ENCODE measurements around the gene SYT8. TPM values are rescaled to one million over a fixed set of nuclear protein-coding genes. Genes with fewer than 3 reads are reported as not detected.
"Not testable (repeated sequence)": the region's sequence is repeated elsewhere in the genome, so short reads cannot be mapped to it uniquely, and the experiment has no call there.

The SYT8 gene
- polyA plus RNA-seq (ENCODE audit: insufficient read length in 10 of 10) = 1 to 10 TPM in 3 of 10 donors, under 1 TPM in 7; 0.26 to 2.8 (median 0.58) TPM
- long read RNA-seq, donor 1 = 0 reads
- long read RNA-seq, donor 2 = 0 reads
- long read RNA-seq, donor 3 = 0 reads
- long read RNA-seq, donor 4 = 0 reads
- long read RNA-seq, donor 5 = 0 reads
- long read RNA-seq, donor 6 = 0 reads
- long read RNA-seq, donor 7 = 0 reads
- long read RNA-seq, donor 8 = 0 reads
- long read RNA-seq, donor 9 = 0 reads

DNA sequence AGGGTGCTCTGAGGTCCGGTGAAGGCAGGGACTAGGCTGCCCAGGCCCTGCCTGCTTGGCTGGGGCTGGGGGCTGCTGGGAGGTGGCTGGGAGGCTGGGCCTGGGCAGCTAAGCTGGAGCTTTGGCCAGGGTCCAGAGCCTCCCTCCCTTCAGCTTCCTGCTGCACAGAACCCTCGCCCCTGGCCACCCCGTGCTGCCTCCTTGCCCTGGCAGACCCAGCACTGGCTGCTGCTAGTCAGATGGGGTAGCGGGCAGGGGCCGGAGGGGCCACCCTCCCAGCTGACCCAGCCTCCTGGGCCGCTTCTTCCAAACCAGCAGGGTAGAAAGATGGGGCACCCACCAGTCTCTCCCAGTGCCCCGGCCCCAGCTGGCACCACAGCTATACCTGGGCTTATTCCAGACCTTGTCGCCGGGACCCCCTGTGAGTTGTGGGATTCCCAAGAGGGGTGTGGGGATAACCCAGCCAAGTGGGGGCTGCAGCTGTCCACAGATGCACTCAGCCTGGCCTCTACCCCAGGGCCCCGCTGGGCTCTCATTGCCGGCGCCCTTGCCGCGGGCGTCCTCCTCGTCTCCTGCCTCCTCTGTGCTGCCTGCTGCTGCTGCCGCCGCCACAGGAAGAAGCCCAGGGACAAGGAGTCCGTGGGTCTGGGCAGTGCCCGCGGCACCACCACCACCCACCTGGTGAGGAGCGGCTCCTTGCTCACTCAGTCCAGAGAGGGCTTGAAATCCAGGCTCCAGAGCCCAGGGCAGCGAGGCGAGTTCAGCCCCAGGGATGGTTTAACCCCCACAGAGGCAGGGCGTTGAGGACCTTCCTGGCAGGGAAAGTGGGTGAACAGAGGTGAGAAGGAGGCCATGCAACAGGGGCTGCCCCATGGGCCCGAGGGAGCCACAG is at the start of gene SYT8:
Gene SYT8 (plus strand): TSS at position 212 of the 892 bp plus-strand sequence. CDS start 116 bp downstream, at position 328.
- DNase-seq = no peak

GRCh38 chr11:1785749-1786413 is 48.9 kb upstream of the SYT8 start:
- DNase-seq = peak in 2 of 3 donors; percentile 16 to 45

DNA sequence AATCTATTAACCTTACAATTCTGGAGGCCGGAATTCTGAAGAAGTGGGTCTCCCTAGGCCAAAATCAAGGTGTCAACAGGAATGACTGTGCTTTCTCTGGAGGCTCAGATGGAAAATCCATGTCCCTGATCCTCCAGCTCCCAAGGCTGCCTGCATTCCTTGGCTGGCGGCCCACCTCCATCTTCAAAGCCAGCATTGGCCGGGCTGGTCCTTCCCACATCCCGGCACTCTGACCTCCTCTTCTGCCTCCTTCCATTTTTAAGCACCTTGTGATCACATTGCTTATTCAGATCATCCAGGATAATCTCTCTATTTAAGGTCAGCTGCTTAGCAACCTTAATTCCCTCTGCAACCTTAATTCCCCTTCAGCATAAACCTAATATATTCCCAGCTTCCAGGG is 48.3 kb upstream of the SYT8 start:
- no peak for DNase-seq

DNA sequence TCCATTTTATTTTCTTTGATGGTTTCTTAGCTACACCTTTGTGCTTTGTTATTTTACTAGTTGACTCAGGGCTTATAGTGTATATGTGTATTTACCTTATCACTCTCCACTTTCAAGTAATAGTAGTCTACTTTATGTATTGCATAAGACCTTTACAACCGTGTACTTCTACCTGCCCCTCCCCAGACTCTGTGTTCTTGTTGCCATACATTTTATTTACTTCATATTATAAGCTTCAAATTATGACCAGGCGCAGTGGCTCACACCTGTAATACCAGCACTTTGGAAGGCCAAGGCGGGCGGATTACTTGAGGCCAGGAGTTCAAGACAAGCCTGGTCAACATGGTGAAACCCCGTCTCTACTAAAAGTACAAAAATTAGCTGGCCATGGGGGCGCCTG is 42.9 kb upstream of the SYT8 start:
- no peak for DNase-seq

DNA sequence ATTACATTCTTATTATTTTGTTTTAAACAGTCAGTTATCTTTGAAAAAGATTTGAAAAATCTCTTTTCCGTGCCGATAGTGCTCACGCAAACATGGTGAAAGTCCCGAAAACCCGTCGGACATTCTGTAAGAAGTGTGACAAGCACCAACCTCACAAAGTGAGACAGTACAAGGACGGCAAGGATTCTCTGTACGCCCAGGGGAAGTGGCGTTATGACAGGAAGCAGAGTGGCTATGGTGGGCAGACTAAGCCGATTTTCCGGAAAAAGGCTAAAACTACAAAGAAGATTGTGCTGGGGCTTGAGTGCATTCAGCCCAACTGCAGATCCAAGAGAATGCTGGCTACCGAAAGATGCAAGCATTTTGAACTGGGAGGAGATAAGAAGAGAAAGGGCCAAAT is 42.3 kb upstream of the SYT8 start:
- DNase-seq = no peak

DNA sequence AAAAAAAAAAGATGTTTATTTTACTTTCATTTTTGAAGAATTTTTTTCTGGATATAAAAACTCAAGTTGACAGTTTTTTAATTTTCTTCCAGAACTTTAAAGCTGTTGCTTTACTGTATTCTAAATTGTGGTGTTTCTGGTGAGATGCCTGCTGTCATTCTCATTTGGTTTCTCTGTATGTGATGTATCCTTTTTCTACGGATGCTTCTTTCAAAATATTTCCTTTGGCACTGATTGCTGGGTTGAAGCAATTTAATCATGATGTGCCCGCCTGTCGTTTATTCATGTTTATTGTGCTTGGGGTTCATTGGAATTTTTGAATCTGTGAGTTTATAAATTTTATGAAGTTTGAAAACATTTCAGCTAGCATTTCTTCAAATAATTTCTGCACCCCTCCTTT is 41.7 kb upstream of the SYT8 start:
- DNase-seq = no peak

GRCh38 chr11:1796413-1797011 is 38.3 kb upstream of the SYT8 start:
- no peak for DNase-seq

- no peak for DNase-seq
Observed at GRCh38 chr11:1797391-1798125, 37.2 kb upstream of the SYT8 start.

DNA sequence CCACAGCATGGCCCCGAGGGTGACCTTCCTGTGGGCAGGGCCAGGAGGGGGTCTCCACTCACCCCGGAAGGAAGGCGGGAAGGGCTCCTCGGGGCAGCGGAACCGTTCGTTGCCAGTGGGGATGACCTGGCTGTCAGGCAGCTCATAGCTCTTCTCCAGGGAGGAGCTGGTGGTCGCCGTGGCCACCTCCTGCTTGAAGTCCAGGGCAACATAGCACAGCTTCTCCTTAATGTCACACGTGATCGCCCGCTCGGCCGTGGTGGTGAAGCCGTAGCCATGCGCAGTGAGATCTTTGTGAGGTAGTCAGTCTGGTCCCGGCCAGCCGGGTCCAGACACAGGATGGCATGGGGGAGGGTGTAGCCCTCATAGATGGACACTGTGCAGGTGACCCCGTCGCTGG is 31.5 kb upstream of the SYT8 start:
- DNase-seq = no peak

GRCh38 chr11:1803835-1804519 is 30.8 kb upstream of the SYT8 start:
- not testable (repeated sequence) for DNase-seq

- no peak for DNase-seq
Observed at GRCh38 chr11:1805525-1805924, 29.3 kb upstream of the SYT8 start.

DNA sequence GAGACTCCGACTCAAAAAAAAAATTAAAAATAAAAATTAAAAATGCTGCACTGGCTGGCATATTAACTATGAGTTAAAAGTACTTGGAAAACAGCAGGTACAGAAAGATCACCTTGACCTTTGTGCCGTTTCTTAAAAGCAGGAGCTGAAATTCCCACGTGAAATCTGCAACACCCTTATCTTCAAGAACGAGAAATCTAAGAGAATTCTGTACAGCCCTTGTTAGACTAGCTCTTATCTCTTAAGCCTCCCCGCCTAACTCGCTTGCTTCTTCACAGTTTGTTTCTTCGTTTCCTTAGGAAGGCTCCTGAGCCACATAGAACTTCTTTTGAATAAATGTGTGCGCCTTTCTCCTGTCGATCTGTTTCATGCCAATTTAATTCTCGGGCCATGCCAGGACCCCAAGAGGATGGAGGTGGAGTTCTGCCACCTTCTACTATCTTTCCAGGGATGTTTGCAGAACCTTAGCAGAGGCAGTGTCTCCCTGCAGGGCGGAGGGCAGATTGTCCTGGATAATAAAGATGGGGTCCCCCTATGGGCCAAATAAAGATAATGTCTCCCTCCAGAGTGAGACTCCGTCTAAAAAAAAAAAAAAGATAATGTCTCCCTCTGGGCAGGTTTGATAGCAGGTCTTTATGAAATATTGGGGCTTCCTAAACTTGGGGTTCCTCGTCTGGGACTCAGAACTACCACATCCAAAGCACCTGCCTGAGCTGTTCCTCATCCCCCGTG is 27.4 kb upstream of the SYT8 start:
- no peak for DNase-seq

DNA sequence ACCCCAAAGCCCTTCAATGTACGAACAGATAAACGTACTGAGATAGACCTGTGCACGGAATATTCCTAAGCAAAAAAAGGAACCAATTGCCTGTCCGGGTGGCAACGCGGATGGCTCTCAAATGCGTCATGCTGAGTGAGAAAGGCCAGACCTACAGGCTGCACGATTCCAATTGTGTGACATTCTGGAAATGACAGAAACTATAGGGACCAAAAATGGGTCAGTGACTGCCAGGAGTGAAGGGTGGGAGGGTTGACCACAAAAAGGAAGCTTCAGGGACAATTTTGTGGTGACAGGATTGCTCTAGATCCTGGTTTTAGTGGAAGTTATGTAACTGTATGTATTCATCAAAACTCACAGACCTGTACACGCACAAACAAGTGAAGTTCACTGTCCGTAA is 24.0 kb upstream of the SYT8 start:
- DNase-seq = no peak

GRCh38 chr11:1812274-1812673 is 22.5 kb upstream of the SYT8 start:
- no peak for DNase-seq

GRCh38 chr11:1812801-1813200 is 22.0 kb upstream of the SYT8 start:
- DNase-seq = no peak

GRCh38 chr11:1813356-1813755 is 21.4 kb upstream of the SYT8 start:
- not testable (repeated sequence) for DNase-seq

DNA sequence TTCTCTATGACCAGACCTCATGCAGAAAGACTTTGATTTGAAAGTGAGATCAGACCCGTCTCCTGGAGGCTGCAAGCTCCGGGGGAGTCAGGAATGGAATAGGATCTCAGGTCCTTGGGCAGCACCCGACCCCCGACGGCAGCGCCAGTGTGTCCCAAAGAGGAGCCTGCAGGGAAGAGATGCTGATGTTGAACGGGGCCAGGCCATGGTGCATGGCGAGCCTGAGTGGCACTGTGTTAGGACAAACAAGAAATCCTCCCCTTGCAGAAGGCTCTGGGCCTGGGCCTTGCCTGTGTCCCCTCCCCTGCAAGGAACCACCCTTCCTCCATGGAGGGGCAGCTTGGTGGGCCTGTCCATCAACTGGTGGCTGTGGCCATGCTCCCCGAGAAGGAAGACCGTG is 20.1 kb upstream of the SYT8 start:
- DNase-seq = no peak

GRCh38 chr11:1815311-1815710 is 19.5 kb upstream of the SYT8 start:
- DNase-seq = no peak

DNA sequence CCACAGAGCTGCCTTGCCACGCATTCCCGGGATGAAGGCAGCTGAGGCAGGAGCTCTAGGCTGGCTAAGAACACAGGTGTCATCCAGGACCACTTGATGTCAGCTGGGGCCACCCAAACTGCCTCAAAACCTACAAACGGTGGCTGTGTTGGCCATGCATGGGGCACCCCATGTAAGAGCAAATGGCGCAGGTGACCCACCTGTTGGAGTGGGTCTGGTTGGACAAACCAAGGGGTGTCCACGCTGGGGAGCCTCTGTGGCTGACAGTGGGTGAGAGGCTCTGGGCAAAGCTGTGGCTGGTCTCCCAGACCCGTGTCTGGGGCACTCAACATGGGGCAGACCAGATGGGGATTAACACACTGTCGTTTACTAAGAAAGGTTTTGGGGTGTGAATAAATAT is 19.0 kb upstream of the SYT8 start:
- no peak for DNase-seq

GRCh38 chr11:1817000-1817399 is 17.8 kb upstream of the SYT8 start:
- DNase-seq = no peak
